KBM-7 (cell line): Measurements from ENCODE around the gene SPAG9.
A peak's percentile ranks its signal among the peaks of the same experiment; 100 is the strongest.

Experiments
- DNase-seq: peaks from one replicate; pipeline ENCODE4 v3.0.0-alpha.2; 2015
- in situ Hi-C: fragments of 300-500 bp; cut with MboI; formaldehyde crosslinking; loops from 2 replicates; pipeline ENCODE4 v1.14.3; 2020; ENCODE audit warnings: low sequenced_read_pairs, low pct_unique_long_range_greater_than_20kb, mixed read lengths

SPAG9 gene

GRCh38 chr17:51013322-51013721, 107.3 kb downstream of the SPAG9 start:
- no peak for DNase-seq
- in situ Hi-C loops: no loop called here

GRCh38 chr17:51012538-51012937, 108.1 kb downstream of the SPAG9 start:
- in situ Hi-C loops: no loop called here
- DNase-seq: no peak

GRCh38 chr17:51010173-51010675, 110.4 kb downstream of the SPAG9 start:
- in situ Hi-C loops: no loop called here
- DNase-seq: no peak

- in situ Hi-C loops: no loop called here
- DNase-seq: no peak
Observed at GRCh38 chr17:51006601-51007000, 114.1 kb downstream of the SPAG9 start.

GRCh38 chr17:51005768-51006167, 114.9 kb downstream of the SPAG9 start:
- in situ Hi-C loops: no loop called here

GRCh38 chr17:51004249-51004648, 116.4 kb downstream of the SPAG9 start:
- in situ Hi-C loops: no loop called here
- no peak for DNase-seq

More at GRCh38 chr17:51005768-51006167, 114.9 kb downstream of the SPAG9 start:
- DNase-seq: no peak

- DNase-seq: peak; percentile 74
- in situ Hi-C loops: no loop called here
Observed at GRCh38 chr17:51000835-51001638, 119.6 kb downstream of the SPAG9 start.

- in situ Hi-C loops: no loop called here
- no peak for DNase-seq
Observed at GRCh38 chr17:50995668-50996067, 125.0 kb downstream of the SPAG9 start.

GRCh38 chr17:50993544-50993943, 127.1 kb downstream of the SPAG9 start:
- DNase-seq: no peak
- in situ Hi-C loops: no loop called here

GRCh38 chr17:50989149-50989548, 131.5 kb downstream of the SPAG9 start:
- in situ Hi-C loops: no loop called here
- no peak for DNase-seq

GRCh38 chr17:50988427-50988826, 132.2 kb downstream of the SPAG9 start:
- in situ Hi-C loops: no loop called here
- no peak for DNase-seq

GRCh38 chr17:50986989-50987660, 133.5 kb downstream of the SPAG9 start:
- in situ Hi-C loops: no loop called here
- no peak for DNase-seq

GRCh38 chr17:50981279-50981678, 139.4 kb downstream of the SPAG9 start:
- in situ Hi-C loops: no loop called here
- DNase-seq: no peak

GRCh38 chr17:50979524-50979927, 141.1 kb downstream of the SPAG9 start:
- DNase-seq: no peak
- in situ Hi-C loops: no loop called here

- peak; percentile 25 for DNase-seq
- in situ Hi-C loops: no loop called here
Observed at GRCh38 chr17:50977487-50978159, 143.0 kb downstream of the SPAG9 start.

- DNase-seq: peak; percentile 47
- in situ Hi-C loops: no loop called here
Observed at GRCh38 chr17:50976951-50977472, 143.7 kb downstream of the SPAG9 start.

GRCh38 chr17:50973557-50974494, 146.8 kb downstream of the SPAG9 start:
- in situ Hi-C loops: no loop called here

GRCh38 chr17:50972577-50972976, 148.1 kb downstream of the SPAG9 start:
- DNase-seq: no peak
- in situ Hi-C loops: no loop called here

More at GRCh38 chr17:50973557-50974494, 146.8 kb downstream of the SPAG9 start:
- no peak for DNase-seq

GRCh38 chr17:50967795-50968194, 152.9 kb downstream of the SPAG9 start:
- in situ Hi-C loops: no loop called here
- no peak for DNase-seq
